Endothelial cell of umbilical vein (primary cell): ENCODE results near the gene TRIM65. TPM values are rescaled to one million over a fixed set of nuclear protein-coding genes. Genes with fewer than 3 reads are reported as not detected.

Experiments used
- BruUV-seq: library from RNA; stranded (reverse); fragments of 400-500 nt; replicated peaks from 2 replicates; lab custom pipeline; 2021; lab: Mats Ljungman, UMichigan
- CTCF ChIA-PET: fragments of 300-600, 350-600 bp; sonication (Branson Sonifier 250); formaldehyde crosslinking; loops from one replicate; lab custom pipeline; 2021; ENCODE audit warnings: antibody characterized with exemption, inconsistent platforms; lab: Charles Lee
- POLR2A ChIA-PET: fragments of 300-600, 350-600 bp; sonication (Branson Sonifier 250); formaldehyde crosslinking; loops from one replicate; lab custom pipeline; 2021; ENCODE audit warnings: antibody characterized with exemption, inconsistent platforms; lab: Charles Lee
- DNase-seq: peaks from one replicate; pipeline ENCODE4 v3.0.0-alpha.2; 2011; ENCODE audit warnings: low read depth, low spot score
- FAIRE-seq: peaks from 2 replicates; lab custom pipeline; 2011; peaks lifted over from hg19 to GRCh38; lab: Jason Lieb, UNC
- H2AFZ ChIP-seq: 2 replicates; pipeline ENCODE4 v1.6.0; 2012; ENCODE audit warnings: low read depth, low read length, control low read depth, inconsistent platforms
- H3K27ac ChIP-seq: 2 replicates; pipeline ENCODE4 v1.5.1; 2011; ENCODE audit warnings: low read depth, mild to moderate bottlenecking, control low read depth, low read length, moderate library complexity; ENCODE audit not compliant: insufficient read depth
- H3K27me3 ChIP-seq, 2 experiments: 2 replicates each; pipeline versions ENCODE4 v1.6.0 to v1.6.1; 2011; ENCODE audit warnings: low read length in 2 of 2, mixed read lengths in 1 of 2; ENCODE audit not compliant: control insufficient read depth in 2 of 2, insufficient read depth in 2 of 2
- H3K36me3 ChIP-seq, 2 experiments: 2 replicates in 1 of 2; 3 replicates in 1 of 2; pipeline ENCODE4 v1.5.1; 2011; ENCODE audit warnings: low read length in 2 of 2, mild to moderate bottlenecking in 1 of 2, moderate library complexity in 1 of 2; ENCODE audit not compliant: control insufficient read depth in 2 of 2, insufficient read depth in 2 of 2; ENCODE audit errors: extremely low read depth in 1 of 2
- H3K4me1 ChIP-seq: 3 replicates; pipeline ENCODE4 v1.5.1; 2011; ENCODE audit warnings: mild to moderate bottlenecking, low read length; ENCODE audit not compliant: control insufficient read depth, insufficient read depth; ENCODE audit errors: extremely low read depth
- H3K4me2 ChIP-seq: 2 replicates; pipeline ENCODE4 v1.6.1; 2011; ENCODE audit warnings: low read length, control low read depth, mixed read lengths; ENCODE audit not compliant: insufficient read depth
- H3K4me3 ChIP-seq, 3 experiments: fragments of 200-600 bp in 1 of 3; sonication (generic), shearing (Covaris generic) in 1 of 3; replicated peaks in 1 of 3; 2 replicates each; pipeline ENCODE4 v1.5.1; 2011 to 2016; ENCODE audit warnings: control low read depth in 3 of 3, low read length in 3 of 3, mild to moderate bottlenecking in 2 of 3, inconsistent platforms in 1 of 3, low read depth in 1 of 3, moderate library complexity in 1 of 3; ENCODE audit not compliant: insufficient read depth in 1 of 3
- H3K79me2 ChIP-seq: 2 replicates; pipeline ENCODE4 v1.6.0; 2012; ENCODE audit warnings: low read length, inconsistent platforms; ENCODE audit not compliant: control insufficient read depth, insufficient read depth
- H3K9ac ChIP-seq: replicated peaks from 2 replicates; pipeline ENCODE3; 2011; ENCODE audit warnings: low read length, control low read depth; ENCODE audit not compliant: insufficient read depth; ENCODE audit errors: extremely low read depth
- H3K9me1 ChIP-seq: replicated peaks from 3 replicates; pipeline ENCODE4 v1.6.0; 2011; ENCODE audit warnings: mild to moderate bottlenecking, low read length; ENCODE audit not compliant: control insufficient read depth, insufficient read depth; ENCODE audit errors: extremely low read depth
- H3K9me3 ChIP-seq: replicated peaks from 2 replicates; pipeline ENCODE4 v1.5.1; 2012; ENCODE audit warnings: low read length, inconsistent platforms; ENCODE audit not compliant: control insufficient read depth, insufficient read depth
- H4K20me1 ChIP-seq: replicated peaks from 2 replicates; pipeline ENCODE3; 2011; ENCODE audit warnings: mild to moderate bottlenecking, low read length; ENCODE audit not compliant: control insufficient read depth, insufficient read depth; ENCODE audit errors: extremely low read depth
- EZH2 ChIP-seq: IDR thresholded peaks from 2 replicates; pipeline ENCODE4 v1.6.1; 2012; ENCODE audit warnings: borderline replicate concordance, low read depth, mild to moderate bottlenecking, moderate library complexity, low read length, inconsistent platforms; ENCODE audit not compliant: severe bottlenecking
- FOS ChIP-seq: IDR thresholded peaks from 2 replicates; pipeline ENCODE4 v1.6.1; 2011; ENCODE audit warnings: mild to moderate bottlenecking, low read length, moderate library complexity, borderline replicate concordance; ENCODE audit not compliant: insufficient read depth
- GATA2 ChIP-seq: IDR thresholded peaks from 2 replicates; pipeline ENCODE4 v1.7.0; 2011; ENCODE audit warnings: low read depth, mild to moderate bottlenecking, moderate library complexity, mixed read lengths, low read length; ENCODE audit not compliant: insufficient read length, insufficient read depth
- JUN ChIP-seq: IDR thresholded peaks from 2 replicates; pipeline ENCODE4 v1.6.1; 2011; ENCODE audit warnings: borderline replicate concordance, low read depth; ENCODE audit not compliant: insufficient read length, insufficient read depth
- MYC ChIP-seq: IDR thresholded peaks from one replicate; pipeline ENCODE4 v1.6.1; 2011; ENCODE audit warnings: mild to moderate bottlenecking, low read depth, low read length
- POLR2A ChIP-seq: IDR thresholded peaks from 2 replicates; pipeline ENCODE4 v1.6.1; 2012; ENCODE audit warnings: low read depth, mild to moderate bottlenecking, control low read depth, low read length
- POLR2AphosphoS5 ChIP-seq: IDR thresholded peaks from 2 replicates; pipeline ENCODE4 v1.6.1; 2012; ENCODE audit warnings: low read depth, mild to moderate bottlenecking, control low read depth, low read length, moderate library complexity; ENCODE audit not compliant: insufficient read depth
- dilution Hi-C: fragments of 300-500 bp; cut with MboI; formaldehyde crosslinking; loops from one replicate; pipeline ENCODE4 v1.15.0; 2019; ENCODE audit warnings: low sequenced_read_pairs; ENCODE audit not compliant: extremely low pct_ligation_motif_present
- intact Hi-C: fragments of 100-400 bp; cut with micrococcal nuclease; formaldehyde crosslinking; loops from one replicate; pipeline ENCODE4 v1.10.0; 2022
- polyA plus RNA-seq, 4 experiments: library from polyadenylated mRNA; depleted of rRNA in 3 of 4; stranded (reverse) in 3 of 4; unstranded in 1 of 4; fragments of >200 nt; gene quantifications; 2 replicates each; pipeline versions ENCODE4 v1.2.1 to v1.2.3, GENCODE V29; 2011 to 2012; ENCODE audit warnings: missing spikeins in 1 of 4
- total RNA-seq: library from RNA; stranded (reverse); gene quantifications from 2 replicates; pipeline ENCODE4 v1.2.3, GENCODE V29; 2021
- TF ChIP-seq, protein P1 (sequence below): IDR thresholded peaks from 2 replicates; pipeline ENCODE4 v1.6.1; 2011; ENCODE audit not compliant: insufficient read depth, insufficient read length
- TF ChIP-seq, protein P2 (sequence below), 2 donors: IDR thresholded peaks; 1 replicate in 1 of 2; 2 replicates in 1 of 2; pipeline ENCODE4 v1.5.1; 2011; ENCODE audit warnings: low read length in 2 of 2, mild to moderate bottlenecking in 2 of 2, moderate library complexity in 2 of 2, control low read depth in 1 of 2, inconsistent platforms in 1 of 2, low read depth in 1 of 2; ENCODE audit not compliant: insufficient read depth in 1 of 2; ENCODE audit errors: extremely low read depth in 1 of 2

TRIM65 gene
- total and polyA plus RNA-seq, 2 donors (not counting 3 experiments of a cell fraction or from before 2014, with no cell fraction given) = 19.3 to 33.5 TPM

DNA sequence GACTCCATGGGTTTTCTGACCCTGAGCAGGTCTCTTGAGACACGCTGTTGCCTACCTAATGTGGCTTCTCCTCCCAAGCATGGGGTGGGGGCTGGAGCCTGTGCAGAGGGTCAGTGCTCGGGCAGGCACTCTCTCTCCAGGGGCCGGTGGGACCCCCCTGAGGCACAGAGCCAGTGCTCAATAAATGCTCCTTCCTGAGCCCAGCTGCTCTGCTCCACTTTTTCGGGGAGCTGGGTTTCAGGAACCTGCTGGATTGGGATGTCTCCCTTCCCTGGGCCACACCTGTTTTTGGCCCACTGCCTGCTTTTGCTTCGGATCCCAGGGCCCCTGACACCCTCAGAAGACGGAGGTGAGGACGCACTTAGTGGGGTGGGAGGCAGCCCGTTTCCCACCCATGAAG lies 1.3 kb upstream of the TRIM65 start:
- intact Hi-C loops (loop anchor here (5.0 kb wide), 1 partner anchor 121 kb away; a partner anchor contains a TSS), dilution Hi-C loops (no loop called here)
- FAIRE-seq (no peak), DNase-seq (no peak)
- ChIA-PET POLR2A (interaction anchor here (1.0 kb wide), 1 partner anchor 43 kb away, joined by 6 read pairs; the partner anchor contains the start of gene WBP2), CTCF (interaction anchor here (1.1 to 3.6 kb wide), 5 partner anchors 20 to 116 kb away, joined by 3 to 42 read pairs (median 4); partner anchors contain the start of genes TRIM47 and WBP2)
- no peak overlapping the region for H3K27ac ChIP-seq
- H3K79me2 ChIP-seq = peaks cover 22% of the 10 kb centered on the region
- no peaks in the 10 kb centered on the region for H4K20me1 ChIP-seq
- H3K4me1 ChIP-seq = peaks cover 12% of the 10 kb centered on the region
- no TSS peak for BruUV-seq
- no peaks in the 10 kb centered on the region for H3K27me3 ChIP-seq
- H3K9me1 ChIP-seq = no peaks in the 10 kb centered on the region
- H3K9me3 ChIP-seq = no peaks in the 10 kb centered on the region
- no peak overlapping the region for H3K4me3 ChIP-seq
- peaks cover 7 to 28% of the 10 kb centered on the region in 2 experiments for H3K36me3 ChIP-seq
- H2AFZ ChIP-seq = no peak overlapping the region
- TF ChIP-seq POLR2A (no peak), FOS (no peak), JUN (no peak), MYC (no peak)
- H3K9ac ChIP-seq = no peak overlapping the region
- no peak overlapping the region for H3K4me2 ChIP-seq

DNA sequence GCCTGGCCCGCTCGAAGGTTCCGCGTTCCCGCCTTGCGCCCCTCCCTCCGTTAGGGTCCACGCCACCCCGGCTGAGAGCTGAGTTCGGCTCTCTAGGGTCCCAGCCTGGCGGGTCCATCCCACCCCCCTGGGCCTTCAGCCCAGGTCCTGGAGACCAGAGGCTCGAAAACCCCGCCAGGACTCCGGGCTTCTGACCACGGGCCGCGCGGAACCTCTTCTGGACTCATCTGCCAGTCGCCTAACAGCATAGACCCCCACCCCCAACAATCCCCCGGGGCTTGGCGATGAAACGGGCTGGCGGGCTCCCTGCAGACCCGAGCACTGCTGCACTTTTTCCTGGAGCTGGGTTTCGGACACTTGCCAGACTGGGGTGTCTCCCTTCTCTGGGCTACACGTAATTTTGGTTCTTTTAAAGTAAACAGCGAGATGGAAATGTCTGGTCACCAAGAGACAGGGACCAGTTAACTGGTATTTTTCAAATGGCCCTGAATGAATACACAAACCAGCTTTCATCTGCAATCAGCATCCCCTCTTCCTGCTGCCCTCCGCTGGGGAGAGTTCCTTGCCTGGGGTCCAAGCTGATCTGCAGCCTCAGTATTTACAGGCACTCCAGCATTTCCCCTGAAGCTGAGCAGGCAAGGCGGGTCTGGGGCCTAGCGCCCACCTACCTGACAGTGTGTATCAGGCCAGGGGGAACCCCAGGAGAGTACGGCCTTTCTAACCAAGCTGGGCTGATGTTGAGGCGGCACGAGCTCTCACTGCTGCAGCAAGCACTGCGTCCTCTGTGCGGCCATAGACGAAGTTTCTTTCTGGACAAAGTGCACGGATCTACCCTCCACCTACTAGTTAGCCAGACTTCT lies 639 bp upstream of the TRIM65 start:
- ChIA-PET POLR2A (interaction anchor here (1.0 kb wide), 1 partner anchor 42 kb away, joined by 6 read pairs; the partner anchor contains the start of gene WBP2), CTCF (interaction anchor here (0.7 to 3.6 kb wide), 14 partner anchors 10 to 144 kb away, joined by 3 to 42 read pairs (median 6); partner anchors contain the start of genes GALK1, TRIM47 and WBP2)
- FAIRE-seq (no peak), DNase-seq (no peak)
- Histone ChIP-seq H3K9me3 (no peaks in the 10 kb centered on the region), H3K4me2 (peak overlapping the region; percentile 24), H3K79me2 (peaks cover 22% of the 10 kb centered on the region), H3K27me3 (no peaks in the 10 kb centered on the region), H4K20me1 (no peaks in the 10 kb centered on the region), H3K27ac (no peak overlapping the region), H3K4me1 (peaks cover 11% of the 10 kb centered on the region), H2AFZ (no peak overlapping the region), H3K9ac (no peak overlapping the region), H3K36me3 (peaks cover 7 to 28% of the 10 kb centered on the region in 2 experiments), H3K9me1 (no peaks in the 10 kb centered on the region), H3K4me3 (peak overlapping the region in 1 of 3 experiments; percentile 58)
- TSS peak; percentile 19 for BruUV-seq
- dilution Hi-C loops (no loop called here), intact Hi-C loops (loop anchor here (2.0 to 5.0 kb wide), 3 partner anchors 43 to 120 kb away; partner anchors contain the start of genes UNC13D and WBP2)
- TF ChIP-seq, protein P1, sequence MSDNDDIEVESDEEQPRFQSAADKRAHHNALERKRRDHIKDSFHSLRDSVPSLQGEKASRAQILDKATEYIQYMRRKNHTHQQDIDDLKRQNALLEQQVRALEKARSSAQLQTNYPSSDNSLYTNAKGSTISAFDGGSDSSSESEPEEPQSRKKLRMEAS = no peak
- TF ChIP-seq MYC (no peak), JUN (no peak), GATA2 (no peak), POLR2A (no peak), EZH2 (no peak), FOS (no peak), POLR2AphosphoS5 (no peak)
- TF ChIP-seq, protein P2, sequence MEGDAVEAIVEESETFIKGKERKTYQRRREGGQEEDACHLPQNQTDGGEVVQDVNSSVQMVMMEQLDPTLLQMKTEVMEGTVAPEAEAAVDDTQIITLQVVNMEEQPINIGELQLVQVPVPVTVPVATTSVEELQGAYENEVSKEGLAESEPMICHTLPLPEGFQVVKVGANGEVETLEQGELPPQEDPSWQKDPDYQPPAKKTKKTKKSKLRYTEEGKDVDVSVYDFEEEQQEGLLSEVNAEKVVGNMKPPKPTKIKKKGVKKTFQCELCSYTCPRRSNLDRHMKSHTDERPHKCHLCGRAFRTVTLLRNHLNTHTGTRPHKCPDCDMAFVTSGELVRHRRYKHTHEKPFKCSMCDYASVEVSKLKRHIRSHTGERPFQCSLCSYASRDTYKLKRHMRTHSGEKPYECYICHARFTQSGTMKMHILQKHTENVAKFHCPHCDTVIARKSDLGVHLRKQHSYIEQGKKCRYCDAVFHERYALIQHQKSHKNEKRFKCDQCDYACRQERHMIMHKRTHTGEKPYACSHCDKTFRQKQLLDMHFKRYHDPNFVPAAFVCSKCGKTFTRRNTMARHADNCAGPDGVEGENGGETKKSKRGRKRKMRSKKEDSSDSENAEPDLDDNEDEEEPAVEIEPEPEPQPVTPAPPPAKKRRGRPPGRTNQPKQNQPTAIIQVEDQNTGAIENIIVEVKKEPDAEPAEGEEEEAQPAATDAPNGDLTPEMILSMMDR (IDR thresholded peaks at IDR 0.05; ENCODE audit: extremely low read depth in 1 of 2, insufficient read depth in 1 of 2, low read depth in 1 of 2, low read length in 2 of 2) = no peak
